Measurements from ENCODE around the gene LRRC74B.
A peak's percentile ranks its signal among the peaks of the same experiment; 100 is the strongest.

DNA sequence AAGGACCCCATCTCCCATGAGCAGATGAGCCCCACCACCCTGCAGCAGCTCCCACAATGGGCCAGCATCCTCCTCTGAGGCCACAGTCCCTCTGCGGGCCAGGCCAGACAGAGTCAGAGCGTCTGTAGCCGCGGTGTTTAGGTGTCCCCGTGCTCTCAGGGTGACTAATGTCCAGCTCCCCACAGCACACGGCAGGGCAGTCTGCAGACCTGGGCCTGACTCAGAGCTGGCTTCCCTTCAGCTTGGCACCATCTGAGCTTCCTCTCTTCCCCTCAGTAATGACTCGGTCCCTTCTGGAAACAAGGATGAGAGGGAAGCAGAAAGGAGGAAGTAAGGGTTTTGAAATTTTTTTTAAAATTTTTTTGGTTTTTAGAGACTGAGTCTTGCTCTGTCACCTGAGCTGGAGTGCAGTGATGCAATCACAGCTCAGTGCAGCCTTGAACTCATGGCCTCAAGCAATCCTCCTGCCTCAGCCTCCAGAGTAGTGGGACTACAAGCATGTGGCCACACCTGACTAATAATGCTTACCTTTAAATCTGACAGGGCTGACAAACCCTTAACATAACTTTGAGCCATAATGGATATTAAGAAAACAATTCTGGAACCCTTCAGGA lies 28.5 kb downstream of the LRRC74B start:
- TF ChIP-seq, protein P1, sequence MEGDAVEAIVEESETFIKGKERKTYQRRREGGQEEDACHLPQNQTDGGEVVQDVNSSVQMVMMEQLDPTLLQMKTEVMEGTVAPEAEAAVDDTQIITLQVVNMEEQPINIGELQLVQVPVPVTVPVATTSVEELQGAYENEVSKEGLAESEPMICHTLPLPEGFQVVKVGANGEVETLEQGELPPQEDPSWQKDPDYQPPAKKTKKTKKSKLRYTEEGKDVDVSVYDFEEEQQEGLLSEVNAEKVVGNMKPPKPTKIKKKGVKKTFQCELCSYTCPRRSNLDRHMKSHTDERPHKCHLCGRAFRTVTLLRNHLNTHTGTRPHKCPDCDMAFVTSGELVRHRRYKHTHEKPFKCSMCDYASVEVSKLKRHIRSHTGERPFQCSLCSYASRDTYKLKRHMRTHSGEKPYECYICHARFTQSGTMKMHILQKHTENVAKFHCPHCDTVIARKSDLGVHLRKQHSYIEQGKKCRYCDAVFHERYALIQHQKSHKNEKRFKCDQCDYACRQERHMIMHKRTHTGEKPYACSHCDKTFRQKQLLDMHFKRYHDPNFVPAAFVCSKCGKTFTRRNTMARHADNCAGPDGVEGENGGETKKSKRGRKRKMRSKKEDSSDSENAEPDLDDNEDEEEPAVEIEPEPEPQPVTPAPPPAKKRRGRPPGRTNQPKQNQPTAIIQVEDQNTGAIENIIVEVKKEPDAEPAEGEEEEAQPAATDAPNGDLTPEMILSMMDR (IDR thresholded peaks at IDR 0.05), result no peak
- peak in 1 of 2 donors; percentile 25 for TF ChIP-seq POLR2A (IDR thresholded peaks at IDR 0.05)

Data from adrenal gland (tissue), 5 donors.